DND-41 (cell line): Measurements from ENCODE around the gene THSD4.

Experiments used
- ATAC-seq: fragments of 200-7000 bp; cut with Tn5 transposase; 3 replicates; pipeline ENCODE4 v1.9.1; 2021; ENCODE audit warnings: low read depth; ENCODE audit not compliant: insufficient read depth
- DNase-seq: peaks from one replicate; pipeline ENCODE4 v3.0.0-alpha.2; 2020
- H2AFZ ChIP-seq: 2 replicates; pipeline ENCODE4 v1.6.0; 2012; ENCODE audit warnings: low read depth, low read length
- H3K27ac ChIP-seq: 2 replicates; pipeline ENCODE4 v1.5.1; 2012; ENCODE audit warnings: low read length, inconsistent platforms
- H3K27me3 ChIP-seq: fragments of 200-600 bp; sonication (generic); 2 replicates; pipeline ENCODE4 v1.6.0; 2012; ENCODE audit warnings: low read length, mild to moderate bottlenecking, inconsistent platforms; ENCODE audit not compliant: insufficient read depth, poor library complexity
- H3K36me3 ChIP-seq: 2 replicates; pipeline ENCODE4 v1.5.1; 2012; ENCODE audit warnings: low read length, inconsistent platforms; ENCODE audit not compliant: insufficient read depth
- H3K4me1 ChIP-seq: 2 replicates; pipeline ENCODE4 v1.5.1; 2012; ENCODE audit warnings: mild to moderate bottlenecking, low read length; ENCODE audit not compliant: insufficient read depth
- H3K4me2 ChIP-seq: 2 replicates; pipeline ENCODE4 v1.6.0; 2012; ENCODE audit warnings: mild to moderate bottlenecking, moderate library complexity, low read length, inconsistent platforms; ENCODE audit not compliant: insufficient read depth
- H3K4me3 ChIP-seq, 2 experiments: fragments of 200-600 bp in 1 of 2; shearing (Covaris generic) in 1 of 2; 2 replicates each; pipeline ENCODE4 v1.5.1; 2012 to 2016; ENCODE audit warnings: inconsistent platforms in 2 of 2, low read length in 2 of 2, mild to moderate bottlenecking in 2 of 2, low read depth in 1 of 2, moderate library complexity in 1 of 2
- H3K79me2 ChIP-seq: 2 replicates; pipeline ENCODE4 v1.6.0; 2012; ENCODE audit warnings: low read length, inconsistent platforms; ENCODE audit not compliant: insufficient read depth
- H3K9ac ChIP-seq: 2 replicates; pipeline ENCODE4 v1.6.0; 2012; ENCODE audit warnings: low read depth, mild to moderate bottlenecking, inconsistent platforms, low read length, moderate library complexity
- H3K9me3 ChIP-seq: 2 replicates; pipeline ENCODE4 v1.5.1; 2012; ENCODE audit warnings: low read length, moderate library complexity, mild to moderate bottlenecking, inconsistent platforms; ENCODE audit not compliant: insufficient read depth, severe bottlenecking
- H4K20me1 ChIP-seq: 2 replicates; pipeline ENCODE4 v1.6.0; 2012; ENCODE audit warnings: low read length; ENCODE audit not compliant: insufficient read depth
- EZH2 ChIP-seq: IDR thresholded peaks from 3 replicates; pipeline ENCODE4 v1.6.1; 2012; ENCODE audit warnings: borderline replicate concordance, low read depth, mild to moderate bottlenecking, moderate library complexity, low read length, inconsistent platforms; ENCODE audit not compliant: severe bottlenecking
- TF ChIP-seq, protein P1 (sequence below): IDR thresholded peaks from 2 replicates; pipeline ENCODE4 v1.5.1; 2012; ENCODE audit warnings: borderline replicate concordance, low read length, moderate library complexity, mild to moderate bottlenecking; ENCODE audit not compliant: poor library complexity, severe bottlenecking; ENCODE audit errors: extremely low read depth

THSD4 gene

DNA sequence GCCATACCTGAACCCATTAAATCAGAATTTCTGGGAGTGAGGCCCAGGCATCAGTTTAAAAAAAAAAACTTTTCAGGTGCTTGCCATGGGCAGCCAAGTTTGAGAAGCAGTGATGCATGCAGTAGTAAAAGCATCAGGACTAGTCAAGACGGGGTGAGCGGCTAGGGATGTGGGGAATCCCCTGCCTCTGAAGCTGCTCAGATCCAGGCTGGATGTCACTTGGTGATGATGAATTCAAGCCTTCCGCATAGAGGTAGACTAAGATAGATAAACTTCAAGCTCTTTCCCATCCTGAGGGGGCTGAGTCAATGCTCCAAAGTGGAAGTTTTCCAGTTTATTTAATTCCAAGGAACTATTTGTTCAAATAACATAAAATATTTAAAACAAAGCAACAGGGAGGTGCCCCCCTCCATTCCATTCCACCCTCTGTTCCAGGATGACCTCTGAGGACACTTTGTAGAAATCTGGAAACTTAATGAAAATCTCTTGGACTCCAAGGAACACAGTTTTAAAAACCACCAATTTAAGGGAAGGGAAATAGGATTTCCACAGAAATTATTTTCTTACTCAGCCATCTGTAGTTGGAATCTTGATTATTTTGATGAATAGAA is 594.6 kb downstream of the THSD4 start:
- H3K27me3 ChIP-seq = peaks cover 5% of the 10 kb centered on the region
- H3K4me2 ChIP-seq = no peak overlapping the region
- H3K9me3 ChIP-seq = no peaks in the 10 kb centered on the region
- no peaks in the 10 kb centered on the region for H3K36me3 ChIP-seq
- H3K79me2 ChIP-seq = no peaks in the 10 kb centered on the region
- TF ChIP-seq, protein P1, sequence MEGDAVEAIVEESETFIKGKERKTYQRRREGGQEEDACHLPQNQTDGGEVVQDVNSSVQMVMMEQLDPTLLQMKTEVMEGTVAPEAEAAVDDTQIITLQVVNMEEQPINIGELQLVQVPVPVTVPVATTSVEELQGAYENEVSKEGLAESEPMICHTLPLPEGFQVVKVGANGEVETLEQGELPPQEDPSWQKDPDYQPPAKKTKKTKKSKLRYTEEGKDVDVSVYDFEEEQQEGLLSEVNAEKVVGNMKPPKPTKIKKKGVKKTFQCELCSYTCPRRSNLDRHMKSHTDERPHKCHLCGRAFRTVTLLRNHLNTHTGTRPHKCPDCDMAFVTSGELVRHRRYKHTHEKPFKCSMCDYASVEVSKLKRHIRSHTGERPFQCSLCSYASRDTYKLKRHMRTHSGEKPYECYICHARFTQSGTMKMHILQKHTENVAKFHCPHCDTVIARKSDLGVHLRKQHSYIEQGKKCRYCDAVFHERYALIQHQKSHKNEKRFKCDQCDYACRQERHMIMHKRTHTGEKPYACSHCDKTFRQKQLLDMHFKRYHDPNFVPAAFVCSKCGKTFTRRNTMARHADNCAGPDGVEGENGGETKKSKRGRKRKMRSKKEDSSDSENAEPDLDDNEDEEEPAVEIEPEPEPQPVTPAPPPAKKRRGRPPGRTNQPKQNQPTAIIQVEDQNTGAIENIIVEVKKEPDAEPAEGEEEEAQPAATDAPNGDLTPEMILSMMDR = no peak
- TF ChIP-seq EZH2 = no peak
- no peaks in the 10 kb centered on the region for H3K4me1 ChIP-seq
- no peak overlapping the region for H2AFZ ChIP-seq
- no peak overlapping the region for H3K4me3 ChIP-seq
- no peaks in the 10 kb centered on the region for H4K20me1 ChIP-seq
- H3K9ac ChIP-seq = no peak overlapping the region
- DNase-seq = no peak
- no peak for ATAC-seq
- H3K27ac ChIP-seq = no peak overlapping the region

DNA sequence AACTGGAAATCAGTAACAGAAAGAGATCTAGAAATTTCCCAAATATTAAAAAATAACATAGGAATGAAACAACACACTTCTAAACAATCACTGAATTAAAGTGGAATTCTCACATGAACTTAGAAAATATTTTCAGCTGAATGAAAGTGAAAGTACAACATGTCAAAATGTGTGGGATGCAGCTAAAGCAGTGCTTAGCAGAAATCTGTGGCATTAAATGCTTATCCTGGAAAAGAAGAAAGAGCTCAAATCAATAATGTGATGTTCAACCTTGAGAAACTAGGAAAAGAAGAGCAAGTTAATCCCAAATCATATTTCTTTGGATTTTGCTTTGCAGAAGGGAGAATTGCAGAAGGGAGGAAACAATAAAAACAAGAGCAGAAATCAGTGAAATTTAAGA is 596.9 kb downstream of the THSD4 start:
- no peak overlapping the region for H3K9ac ChIP-seq
- H3K4me2 ChIP-seq = no peak overlapping the region
- H3K36me3 ChIP-seq = no peaks in the 10 kb centered on the region
- H3K9me3 ChIP-seq = no peaks in the 10 kb centered on the region
- no peak for ATAC-seq
- H3K27ac ChIP-seq = no peak overlapping the region
- no peaks in the 10 kb centered on the region for H4K20me1 ChIP-seq
- H3K79me2 ChIP-seq = no peaks in the 10 kb centered on the region
- no peak for DNase-seq
- TF ChIP-seq, protein P1 = no peak
- TF ChIP-seq EZH2 = no peak
- no peak overlapping the region for H2AFZ ChIP-seq
- no peaks in the 10 kb centered on the region for H3K27me3 ChIP-seq
- no peaks in the 10 kb centered on the region for H3K4me1 ChIP-seq
- H3K4me3 ChIP-seq = no peak overlapping the region

DNA sequence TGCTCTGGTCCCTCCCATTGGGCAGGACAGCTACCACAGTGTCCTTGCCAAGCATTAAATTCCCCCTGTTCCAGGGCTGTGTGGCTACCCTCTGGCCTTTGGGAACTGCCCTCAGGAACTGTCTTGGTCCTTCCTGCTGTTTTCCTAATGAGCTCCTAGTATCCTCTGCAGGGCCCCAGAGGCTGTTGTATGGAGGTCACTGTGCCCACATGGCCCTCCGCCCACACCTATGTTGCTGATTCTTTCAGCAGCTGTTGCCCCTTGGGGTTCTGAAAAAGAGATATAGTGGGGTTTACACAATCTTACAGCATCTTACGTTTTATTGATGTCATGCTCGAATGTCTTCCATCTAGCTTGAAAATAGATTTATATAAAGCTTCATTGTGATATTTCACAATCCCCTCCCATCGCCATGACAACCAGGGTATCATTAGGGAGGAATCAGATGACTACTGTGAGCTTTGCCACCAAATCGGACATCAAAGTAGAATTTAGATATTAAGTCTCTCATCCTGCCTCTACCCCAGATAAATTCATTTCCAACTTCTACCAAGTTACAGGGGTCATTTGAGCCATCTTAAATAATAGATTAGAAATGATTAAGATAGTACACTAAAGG is 598.0 kb downstream of the THSD4 start:
- H3K4me3 ChIP-seq = no peak overlapping the region

More for the DNA sequence above, 598.0 kb downstream of the THSD4 start:
- H3K27ac ChIP-seq = no peak overlapping the region
- H3K4me2 ChIP-seq = no peak overlapping the region
- no peaks in the 10 kb centered on the region for H3K36me3 ChIP-seq
- H3K27me3 ChIP-seq = no peaks in the 10 kb centered on the region
- no peak overlapping the region for H3K9ac ChIP-seq
- H2AFZ ChIP-seq = no peak overlapping the region
- H3K4me1 ChIP-seq = no peaks in the 10 kb centered on the region
- TF ChIP-seq, protein P1 = no peak
- no peak for TF ChIP-seq EZH2
- no peaks in the 10 kb centered on the region for H4K20me1 ChIP-seq
- DNase-seq (no peak), ATAC-seq (no peak)
- H3K9me3 ChIP-seq = no peaks in the 10 kb centered on the region
- H3K79me2 ChIP-seq = no peaks in the 10 kb centered on the region
